Upper lobe of left lung (tissue), 4 donors: Measurements from ENCODE around the gene ADD1.

Experiments used
- CTCF ChIP-seq, 6 experiments: fragments of 450-650 bp in 4 of 6; fragments of 200-600 bp in 2 of 6; sonication (generic) in 2 of 6; IDR thresholded peaks; one replicate each; pipeline ENCODE4 v1.5.1; 2016 to 2019; ENCODE audit warnings: antibody characterized with exemption in 6 of 6
- EP300 ChIP-seq, 4 donors: sonication (generic); formaldehyde crosslinking; IDR thresholded peaks; one replicate each; pipeline ENCODE4 v1.5.1; 2017; ENCODE audit warnings: antibody characterized with exemption in 4 of 4, control low read depth in 2 of 4
- POLR2A ChIP-seq, 4 donors: fragments of 450-650 bp; IDR thresholded peaks; one replicate each; pipeline ENCODE4 v1.5.1; 2016 to 2017; ENCODE audit warnings: antibody characterized with exemption in 4 of 4, mild to moderate bottlenecking in 2 of 4
- POLR2AphosphoS5 ChIP-seq, 2 donors: sonication (generic); formaldehyde crosslinking; IDR thresholded peaks; one replicate each; pipeline ENCODE4 v1.5.1; 2017; ENCODE audit warnings: antibody characterized with exemption in 2 of 2

- TF ChIP-seq CTCF (IDR thresholded peaks at IDR 0.05) (no peak), POLR2A (IDR thresholded peaks at IDR 0.05) (no peak), EP300 (IDR thresholded peaks at IDR 0.05) (no peak), POLR2AphosphoS5 (IDR thresholded peaks at IDR 0.05) (no peak)
These were observed 7.7 kb upstream of the ADD1 start for GRCh38 chr4:2835978-2836377.
